Activated CD4-positive, alpha-beta T cell treated with anti-CD3 and anti-CD28 coated beads, Interleukin-2, amount 10 ng/mL, durations not matched to agents 7 days and 5 days (primary cell): ENCODE measurements around the gene RBM6. TPM values are rescaled to one million over a fixed set of nuclear protein-coding genes. Genes with fewer than 3 reads are reported as not detected.

Experiments
- CTCF ChIA-PET: fragments of 350-600 bp; sonication (Branson Sonifier 250); formaldehyde crosslinking; loops from one replicate; lab custom pipeline; 2021; ENCODE audit warnings: antibody characterized with exemption; lab: Charles Lee
- POLR2A ChIA-PET: fragments of 350-600 bp; sonication (Branson Sonifier 250); formaldehyde crosslinking; loops from one replicate; lab custom pipeline; 2021; ENCODE audit warnings: antibody characterized with exemption; lab: Charles Lee
- DNase-seq: peaks from one replicate; pipeline ENCODE4 v3.0.0-alpha.2; 2020
- H3K27ac Mint-ChIP-seq: one replicate; pipeline ENCODE4 v1.8.0; 2021; ENCODE audit warnings: mild to moderate bottlenecking, moderate library complexity, mixed read lengths
- H3K27me3 Mint-ChIP-seq: one replicate; pipeline ENCODE4 v1.8.0; 2021; ENCODE audit warnings: mixed read lengths
- H3K36me3 Mint-ChIP-seq: one replicate; pipeline ENCODE4 v1.8.0; 2021; ENCODE audit warnings: low read depth, mixed read lengths
- H3K4me1 Mint-ChIP-seq: one replicate; pipeline ENCODE4 v1.8.0; 2021; ENCODE audit warnings: mixed read lengths
- H3K4me3 Mint-ChIP-seq: one replicate; pipeline ENCODE4 v1.8.0; 2021; ENCODE audit warnings: mild to moderate bottlenecking, moderate library complexity, mixed read lengths
- H3K9me3 Mint-ChIP-seq: one replicate; pipeline ENCODE4 v1.8.0; 2021; ENCODE audit warnings: mixed read lengths
- total RNA-seq, 2 experiments: library from RNA; stranded (reverse); gene quantifications; one replicate each; pipeline ENCODE4 v1.2.3, GENCODE V29; 2021

RBM6 gene
- total RNA-seq, 2 experiments from 2014 or later, result 87.7 to 105 TPM

DNA sequence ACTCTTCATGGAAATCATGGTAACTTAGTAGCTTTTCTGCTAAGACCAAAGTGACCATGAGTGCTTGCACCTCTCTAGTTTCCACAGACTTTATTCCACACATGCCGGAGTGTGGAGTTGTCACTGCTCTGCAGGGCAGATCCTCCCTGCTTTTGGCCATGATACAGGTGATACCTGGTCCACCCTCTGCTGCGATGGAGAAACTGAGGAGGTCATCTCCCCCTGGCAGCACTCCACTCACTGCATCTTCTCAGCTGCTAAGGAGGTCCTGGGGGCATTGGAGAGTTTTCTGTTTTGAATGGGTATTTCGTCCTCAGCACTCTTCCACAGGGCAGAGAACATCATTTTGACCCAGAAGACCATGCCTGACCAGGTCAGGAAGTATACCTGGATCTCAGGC is 179.8 kb downstream of the RBM6 start:
- peaks cover 47% of the 10 kb centered on the region for H3K36me3 Mint-ChIP-seq
- no peak for DNase-seq
- CTCF ChIA-PET, result interaction anchor here (0.6 to 2.4 kb wide), 6 partner anchors 8 to 280 kb away, joined by 3 to 9 read pairs (median 4); no protein-coding TSS in a partner anchor
- H3K9me3 Mint-ChIP-seq, result no peaks in the 10 kb centered on the region
- H3K27ac Mint-ChIP-seq, result no peak overlapping the region
- POLR2A ChIA-PET, result no interaction called here
- H3K27me3 Mint-ChIP-seq, result no peaks in the 10 kb centered on the region
- H3K4me1 Mint-ChIP-seq, result no peaks in the 10 kb centered on the region
- H3K4me3 Mint-ChIP-seq, result no peak overlapping the region

GRCh38 chr3:50120364-50121071 is 180.6 kb downstream of the RBM6 start:
- Mint-ChIP-seq H3K4me1 (no peaks in the 10 kb centered on the region), H3K9me3 (no peaks in the 10 kb centered on the region), H3K27me3 (no peaks in the 10 kb centered on the region), H3K36me3 (peaks cover 42% of the 10 kb centered on the region), H3K27ac (no peak overlapping the region), H3K4me3 (no peak overlapping the region)
- DNase-seq, result no peak
- ChIA-PET POLR2A (no interaction called here), CTCF (interaction anchor here (0.7 to 2.4 kb wide), 9 partner anchors 8 to 105 kb away, joined by 3 to 9 read pairs (median 4); no protein-coding TSS in a partner anchor)

DNA sequence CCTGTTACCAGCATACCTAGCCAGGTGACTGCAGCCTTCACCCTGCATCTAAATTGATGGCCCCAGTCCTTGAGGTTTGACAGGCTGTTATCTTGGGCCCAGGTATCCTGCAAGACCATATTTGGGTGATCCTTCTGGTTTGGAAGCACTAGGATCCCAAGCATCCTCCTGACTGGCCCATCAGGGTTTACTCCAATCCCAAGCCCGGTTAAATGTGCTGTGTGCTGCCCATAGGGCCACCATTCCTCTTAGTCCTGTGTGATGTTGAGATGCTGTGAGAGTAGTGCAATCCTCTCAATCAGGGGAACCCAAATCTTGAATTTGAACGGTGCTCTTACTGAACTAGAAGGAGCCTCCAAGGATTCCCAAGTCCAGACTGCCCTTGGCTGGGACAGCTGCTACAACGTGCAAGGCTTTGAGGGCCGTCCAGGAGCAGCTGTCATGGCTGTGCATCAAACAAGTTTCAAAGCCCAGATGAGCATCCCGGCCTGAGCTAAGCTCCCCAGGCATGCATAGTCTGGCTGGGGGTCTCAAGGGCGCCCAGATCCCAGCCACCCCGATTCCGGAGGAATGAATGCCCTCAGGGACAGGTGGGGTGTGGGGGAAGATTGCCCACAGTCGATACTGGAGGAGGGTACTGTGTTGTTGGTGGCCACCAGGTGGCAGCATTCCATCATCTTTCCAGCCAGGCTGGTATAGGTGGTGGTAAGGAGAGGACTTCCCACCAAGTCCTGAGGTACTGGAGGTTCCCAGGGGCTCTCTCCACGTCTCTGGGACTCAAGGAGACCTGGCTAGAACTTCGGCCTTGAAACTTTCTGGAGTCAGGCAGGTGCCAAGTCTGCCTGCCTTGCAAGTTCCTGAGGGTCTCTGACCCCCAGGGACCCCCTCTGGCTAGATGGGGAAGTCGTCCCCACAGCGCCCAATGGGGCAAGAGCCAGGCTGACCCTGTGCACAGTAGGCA is 181.4 kb downstream of the RBM6 start:
- Mint-ChIP-seq H3K4me1 (no peaks in the 10 kb centered on the region), H3K27me3 (no peaks in the 10 kb centered on the region), H3K9me3 (no peaks in the 10 kb centered on the region), H3K4me3 (no peak overlapping the region), H3K27ac (no peak overlapping the region), H3K36me3 (peaks cover 34% of the 10 kb centered on the region)
- ChIA-PET CTCF (interaction anchor here (0.6 to 2.4 kb wide), 9 partner anchors 10 to 105 kb away, joined by 3 to 9 read pairs (median 4); no protein-coding TSS in a partner anchor), POLR2A (no interaction called here)
- DNase-seq, result peak; percentile 73

GRCh38 chr3:50122071-50122470 is 182.1 kb downstream of the RBM6 start:
- peaks cover 27% of the 10 kb centered on the region for H3K36me3 Mint-ChIP-seq
- DNase-seq, result no peak
- H3K4me1 Mint-ChIP-seq, result no peaks in the 10 kb centered on the region
- no peaks in the 10 kb centered on the region for H3K27me3 Mint-ChIP-seq
- no peaks in the 10 kb centered on the region for H3K9me3 Mint-ChIP-seq
- ChIA-PET POLR2A (interaction anchor here (0.7 kb wide), 1 partner anchor 31 kb away, joined by 5 read pairs; no protein-coding TSS in a partner anchor), CTCF (interaction anchor here (0.5 to 1.4 kb wide), 4 partner anchors 13 to 543 kb away, joined by 3 to 4 read pairs (median 3); no protein-coding TSS in a partner anchor)
- H3K4me3 Mint-ChIP-seq, result no peak overlapping the region
- no peak overlapping the region for H3K27ac Mint-ChIP-seq

GRCh38 chr3:50122661-50123391 is 182.9 kb downstream of the RBM6 start:
- Mint-ChIP-seq H3K36me3 (peaks cover 22% of the 10 kb centered on the region), H3K4me1 (no peaks in the 10 kb centered on the region), H3K4me3 (no peak overlapping the region), H3K9me3 (no peaks in the 10 kb centered on the region), H3K27ac (no peak overlapping the region), H3K27me3 (no peaks in the 10 kb centered on the region)
- ChIA-PET CTCF (interaction anchor here (0.5 to 1.4 kb wide), 4 partner anchors 12 to 544 kb away, joined by 3 to 4 read pairs (median 3); no protein-coding TSS in a partner anchor), POLR2A (interaction anchor here (0.7 kb wide), 1 partner anchor 32 kb away, joined by 5 read pairs; no protein-coding TSS in a partner anchor)
- no peak for DNase-seq

DNA sequence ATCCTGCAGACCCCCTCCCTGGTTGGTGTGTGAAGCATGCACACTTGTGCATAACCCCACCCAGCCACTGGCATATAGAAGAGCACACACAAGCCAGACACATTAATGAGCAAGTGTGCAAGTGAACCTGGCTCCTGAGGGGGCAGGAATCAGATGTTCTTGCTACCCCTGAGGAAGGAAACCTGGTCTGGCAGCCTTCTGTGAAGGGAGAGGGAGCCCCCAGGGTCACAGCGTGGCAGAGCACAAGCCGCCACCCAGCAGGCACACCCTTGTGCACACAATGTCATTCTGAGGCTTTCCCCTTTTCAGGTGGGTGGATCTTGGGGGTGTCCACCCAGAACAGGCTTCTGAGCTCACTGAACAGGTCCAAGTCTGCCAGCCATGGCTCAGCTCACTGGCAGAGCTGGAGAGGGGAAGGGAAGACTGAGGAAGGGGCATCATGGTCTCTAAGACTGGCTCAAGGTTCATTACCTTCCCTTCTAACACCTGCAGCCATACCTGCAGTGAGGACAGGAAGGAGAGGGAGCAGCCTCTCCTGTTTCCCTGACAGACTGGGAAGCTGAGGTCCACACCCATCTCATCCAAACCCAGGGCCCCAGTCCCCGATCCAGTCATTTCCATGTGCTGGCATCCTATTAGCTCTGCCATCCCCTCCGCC is 183.6 kb downstream of the RBM6 start:
- DNase-seq, result no peak
- Mint-ChIP-seq H3K27me3 (no peaks in the 10 kb centered on the region), H3K36me3 (peaks cover 15% of the 10 kb centered on the region), H3K9me3 (no peaks in the 10 kb centered on the region), H3K4me3 (no peak overlapping the region), H3K27ac (no peak overlapping the region), H3K4me1 (no peaks in the 10 kb centered on the region)
- CTCF ChIA-PET, result interaction anchor here (0.6 to 1.4 kb wide), 4 partner anchors 11 to 175 kb away, joined by 3 to 4 read pairs (median 3); no protein-coding TSS in a partner anchor
- POLR2A ChIA-PET, result no interaction called here

DNA sequence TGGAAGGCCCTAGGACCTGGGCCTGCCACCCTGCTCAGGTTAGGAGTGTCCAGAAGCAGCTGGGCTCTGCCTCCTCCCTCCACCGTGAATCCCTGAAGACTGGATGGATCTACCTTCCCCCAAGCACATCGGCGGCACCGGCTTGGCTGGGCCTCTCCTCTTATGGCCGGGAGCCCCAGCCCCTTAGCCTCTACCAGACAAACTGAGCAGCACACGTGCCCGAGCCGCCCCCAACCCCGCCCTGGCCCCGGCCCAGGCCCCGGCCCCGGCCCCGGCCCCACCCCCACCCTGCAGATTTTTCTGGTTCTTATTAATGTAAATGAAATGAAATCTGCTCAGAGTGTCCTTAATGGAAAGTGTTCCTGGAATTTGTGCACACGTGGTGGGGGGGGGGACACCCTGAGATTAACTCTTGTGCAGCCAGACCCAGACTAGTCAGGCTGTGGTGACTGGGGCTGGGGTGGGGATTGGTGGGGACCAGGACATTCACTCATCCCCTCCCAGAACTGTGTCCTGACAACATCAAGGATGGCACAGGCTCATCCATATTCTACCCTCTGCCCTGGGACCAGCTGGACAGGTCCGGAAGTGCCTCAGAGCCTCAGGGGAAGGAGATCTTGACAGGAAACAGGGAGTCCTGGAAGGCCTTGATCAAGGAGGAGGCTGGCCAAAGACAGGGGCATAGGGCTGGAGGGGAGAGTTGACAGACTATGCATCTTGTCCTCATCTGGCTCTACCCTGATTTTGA is 184.3 kb downstream of the RBM6 start:
- no peaks in the 10 kb centered on the region for H3K4me1 Mint-ChIP-seq
- POLR2A ChIA-PET, result no interaction called here
- CTCF ChIA-PET, result interaction anchor here (0.6 to 1.3 kb wide), 2 partner anchors 40 to 176 kb away, joined by 3 read pairs; no protein-coding TSS in a partner anchor
- peaks cover 9% of the 10 kb centered on the region for H3K36me3 Mint-ChIP-seq
- DNase-seq, result peak; percentile 5
- H3K9me3 Mint-ChIP-seq, result no peaks in the 10 kb centered on the region
- no peaks in the 10 kb centered on the region for H3K27me3 Mint-ChIP-seq
- H3K4me3 Mint-ChIP-seq, result no peak overlapping the region
- H3K27ac Mint-ChIP-seq, result no peak overlapping the region

DNA sequence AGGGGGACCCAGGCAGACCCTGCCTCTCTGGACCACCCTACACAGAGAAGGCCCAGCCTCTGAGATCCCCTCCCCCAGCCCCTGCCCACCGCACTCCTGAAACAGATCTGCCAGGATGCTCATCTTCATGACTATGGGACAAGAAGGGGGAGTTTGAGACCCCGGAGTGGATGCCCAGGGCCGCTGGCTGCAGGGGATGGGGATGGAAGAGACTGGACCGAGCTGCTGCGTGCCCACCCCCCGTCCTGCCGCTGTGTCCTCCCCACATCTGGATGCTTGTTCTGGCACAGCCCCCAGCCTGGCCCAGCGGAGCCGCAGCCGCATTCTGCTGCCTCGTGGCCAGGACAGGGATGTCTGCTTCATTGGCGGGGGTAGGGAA is 184.8 kb downstream of the RBM6 start:
- CTCF ChIA-PET, result no interaction called here
- Mint-ChIP-seq H3K36me3 (peaks cover 7% of the 10 kb centered on the region), H3K27me3 (no peaks in the 10 kb centered on the region)

GRCh38 chr3:50125541-50126286 is 185.8 kb downstream of the RBM6 start:
- H3K4me3 Mint-ChIP-seq, result no peak overlapping the region
- no peak overlapping the region for H3K27ac Mint-ChIP-seq
- CTCF ChIA-PET, result interaction anchor here (0.6 to 1.3 kb wide), 4 partner anchors 10 to 205 kb away, joined by 3 to 4 read pairs (median 3); no protein-coding TSS in a partner anchor
- H3K9me3 Mint-ChIP-seq, result no peaks in the 10 kb centered on the region
- H3K27me3 Mint-ChIP-seq, result no peaks in the 10 kb centered on the region
- no peak for DNase-seq
- no peaks in the 10 kb centered on the region for H3K4me1 Mint-ChIP-seq
- POLR2A ChIA-PET, result interaction anchor here (0.7 kb wide), 1 partner anchor 13 kb away, joined by 3 read pairs; no protein-coding TSS in a partner anchor
- H3K36me3 Mint-ChIP-seq, result no peaks in the 10 kb centered on the region

More for the DNA sequence above, 184.8 kb downstream of the RBM6 start:
- no peak for DNase-seq
- POLR2A ChIA-PET, result no interaction called here
- Mint-ChIP-seq H3K4me3 (no peak overlapping the region), H3K9me3 (no peaks in the 10 kb centered on the region), H3K4me1 (no peaks in the 10 kb centered on the region), H3K27ac (no peak overlapping the region)

- CTCF ChIA-PET, result interaction anchor here (0.5 to 1.3 kb wide), 6 partner anchors 9 to 518 kb away, joined by 3 to 4 read pairs (median 3); no protein-coding TSS in a partner anchor
- Mint-ChIP-seq H3K27me3 (no peaks in the 10 kb centered on the region), H3K4me1 (no peaks in the 10 kb centered on the region), H3K27ac (no peak overlapping the region), H3K4me3 (no peak overlapping the region), H3K36me3 (no peaks in the 10 kb centered on the region), H3K9me3 (no peaks in the 10 kb centered on the region)
- no peak for DNase-seq
- POLR2A ChIA-PET, result no interaction called here
These were observed 186.6 kb downstream of the RBM6 start for GRCh38 chr3:50126287-50127211.
